Parathyroid adenoma (tissue), 2 donors: ENCODE results near the gene ZRANB3.

Experiments
- H2AFZ ChIP-seq: fragments of 300-600 bp; sonication (generic); one replicate; pipeline ENCODE4 v1.7.0; 2017; ENCODE audit warnings: antibody characterized with exemption, mild to moderate bottlenecking
- H3K27ac ChIP-seq: fragments of 300-600 bp; sonication (generic); one replicate; pipeline ENCODE4 v1.7.0; 2017
- H3K27me3 ChIP-seq: fragments of 300-600 bp; sonication (generic); one replicate; pipeline ENCODE4 v1.7.0; 2017; ENCODE audit warnings: low read length; ENCODE audit not compliant: control insufficient read depth, insufficient read depth
- H3K36me3 ChIP-seq: fragments of 300-600 bp; sonication (generic); one replicate; pipeline ENCODE4 v1.7.0; 2017; ENCODE audit warnings: low read length; ENCODE audit not compliant: control insufficient read depth, insufficient read depth
- H3K4me1 ChIP-seq: fragments of 300-600 bp; sonication (generic); one replicate; pipeline ENCODE4 v1.7.0; 2017; ENCODE audit warnings: control low read depth
- H3K4me2 ChIP-seq: fragments of 300-600 bp; sonication (generic); one replicate; pipeline ENCODE4 v1.7.0; 2017; ENCODE audit warnings: low read length
- H3K4me3 ChIP-seq: fragments of 300-600 bp; sonication (generic); one replicate; pipeline ENCODE4 v1.7.0; 2017; ENCODE audit warnings: low read depth, low read length
- H3K79me2 ChIP-seq: fragments of 300-600 bp; sonication (generic); one replicate; pipeline ENCODE4 v1.7.0; 2017; ENCODE audit warnings: control low read depth
- H3K9ac ChIP-seq: fragments of 300-600 bp; sonication (generic); one replicate; pipeline ENCODE4 v1.7.0; 2017; ENCODE audit warnings: mild to moderate bottlenecking
- H3K9me3 ChIP-seq: fragments of 300-600 bp; sonication (generic); one replicate; pipeline ENCODE4 v1.7.0; 2017; ENCODE audit warnings: low read length; ENCODE audit not compliant: control insufficient read depth
- TF ChIP-seq, protein P1 (sequence below): fragments of 300-600 bp; sonication (generic); IDR thresholded peaks from one replicate; pipeline ENCODE4 v1.7.0; 2017; ENCODE audit warnings: antibody characterized with exemption, mild to moderate bottlenecking
- donor health status: primary hyperparathyroidism.

The ZRANB3 gene

DNA sequence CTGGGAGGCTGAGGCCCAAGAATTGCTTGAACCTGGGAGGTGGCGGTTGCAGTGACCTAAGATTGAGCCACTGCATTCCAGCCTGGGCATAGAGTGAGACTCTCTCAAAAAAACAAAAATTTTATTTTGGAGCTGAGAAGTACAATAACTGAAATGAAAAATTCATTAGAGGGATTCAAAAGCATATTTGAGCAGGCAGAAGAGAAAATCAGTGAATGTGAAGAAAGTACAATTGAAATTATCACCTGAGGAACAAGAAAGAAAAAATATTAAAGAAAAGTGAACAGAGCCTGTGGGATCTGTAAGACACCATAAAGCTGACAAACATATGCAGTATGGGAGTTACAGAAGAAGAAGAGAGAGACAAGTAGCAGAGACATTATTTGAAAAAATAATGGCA is 341.9 kb downstream of the ZRANB3 start:
- Histone ChIP-seq H3K4me1 (no peaks in the 10 kb centered on the region), H3K4me2 (no peak overlapping the region), H3K9ac (no peak overlapping the region), H3K9me3 (no peaks in the 10 kb centered on the region), H3K27ac (no peak overlapping the region), H3K79me2 (no peaks in the 10 kb centered on the region), H2AFZ (no peak overlapping the region), H3K36me3 (no peaks in the 10 kb centered on the region), H3K4me3 (no peak overlapping the region), H3K27me3 (no peaks in the 10 kb centered on the region)
- TF ChIP-seq, protein P1, sequence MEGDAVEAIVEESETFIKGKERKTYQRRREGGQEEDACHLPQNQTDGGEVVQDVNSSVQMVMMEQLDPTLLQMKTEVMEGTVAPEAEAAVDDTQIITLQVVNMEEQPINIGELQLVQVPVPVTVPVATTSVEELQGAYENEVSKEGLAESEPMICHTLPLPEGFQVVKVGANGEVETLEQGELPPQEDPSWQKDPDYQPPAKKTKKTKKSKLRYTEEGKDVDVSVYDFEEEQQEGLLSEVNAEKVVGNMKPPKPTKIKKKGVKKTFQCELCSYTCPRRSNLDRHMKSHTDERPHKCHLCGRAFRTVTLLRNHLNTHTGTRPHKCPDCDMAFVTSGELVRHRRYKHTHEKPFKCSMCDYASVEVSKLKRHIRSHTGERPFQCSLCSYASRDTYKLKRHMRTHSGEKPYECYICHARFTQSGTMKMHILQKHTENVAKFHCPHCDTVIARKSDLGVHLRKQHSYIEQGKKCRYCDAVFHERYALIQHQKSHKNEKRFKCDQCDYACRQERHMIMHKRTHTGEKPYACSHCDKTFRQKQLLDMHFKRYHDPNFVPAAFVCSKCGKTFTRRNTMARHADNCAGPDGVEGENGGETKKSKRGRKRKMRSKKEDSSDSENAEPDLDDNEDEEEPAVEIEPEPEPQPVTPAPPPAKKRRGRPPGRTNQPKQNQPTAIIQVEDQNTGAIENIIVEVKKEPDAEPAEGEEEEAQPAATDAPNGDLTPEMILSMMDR, result no peak

DNA sequence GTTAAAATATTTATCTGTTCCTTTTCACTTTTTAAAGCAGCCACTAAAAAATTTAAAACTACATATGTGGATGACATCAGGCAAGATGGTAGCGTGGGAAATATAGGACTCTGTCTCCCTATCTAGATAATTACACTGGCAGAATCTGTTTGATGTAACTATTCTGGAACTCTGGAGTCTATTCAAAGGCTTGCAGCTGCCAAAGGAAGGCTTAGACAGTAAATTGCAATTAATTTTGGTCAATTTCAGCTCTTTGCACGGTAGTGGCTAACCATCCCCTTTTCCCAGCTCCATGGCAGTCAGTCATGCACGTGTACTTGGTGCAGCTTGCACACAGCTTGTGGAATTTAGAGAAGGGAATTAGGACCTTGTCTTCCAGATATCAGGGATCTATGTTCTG is 343.7 kb downstream of the ZRANB3 start:
- no peak overlapping the region for H3K27ac ChIP-seq
- TF ChIP-seq, protein P1, result no peak
- no peak overlapping the region for H2AFZ ChIP-seq

DNA sequence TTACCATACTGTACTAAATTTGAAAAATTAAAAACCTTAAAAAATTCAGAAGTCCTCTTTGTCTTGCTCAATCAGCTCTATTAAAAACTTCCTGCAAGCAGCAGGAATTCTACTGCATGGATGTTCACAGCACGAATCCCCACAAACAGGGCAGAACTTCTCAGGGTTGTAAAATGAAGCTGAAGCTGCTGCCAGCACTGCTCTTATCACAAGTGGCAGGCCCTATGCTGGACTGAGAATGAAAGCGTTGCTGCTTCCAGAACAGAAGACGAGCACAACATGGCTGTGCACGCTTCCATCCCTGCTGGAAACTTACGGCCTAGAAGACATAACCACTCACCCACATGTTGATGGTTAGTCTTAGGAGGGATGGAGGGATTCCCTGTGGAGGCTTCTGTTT is 345.0 kb downstream of the ZRANB3 start:
- Histone ChIP-seq H3K9ac (no peak overlapping the region), H3K27me3 (no peaks in the 10 kb centered on the region), H3K4me2 (no peak overlapping the region), H3K4me1 (no peaks in the 10 kb centered on the region), H2AFZ (no peak overlapping the region), H3K9me3 (no peaks in the 10 kb centered on the region), H3K36me3 (no peaks in the 10 kb centered on the region), H3K4me3 (no peak overlapping the region), H3K27ac (no peak overlapping the region), H3K79me2 (no peaks in the 10 kb centered on the region)
- TF ChIP-seq, protein P1, result no peak

More for the DNA sequence above, 343.7 kb downstream of the ZRANB3 start:
- no peak overlapping the region for H3K4me3 ChIP-seq
- no peaks in the 10 kb centered on the region for H3K79me2 ChIP-seq
- no peak overlapping the region for H3K9ac ChIP-seq
- no peaks in the 10 kb centered on the region for H3K4me1 ChIP-seq
- H3K36me3 ChIP-seq, result no peaks in the 10 kb centered on the region
- H3K9me3 ChIP-seq, result no peaks in the 10 kb centered on the region
- H3K27me3 ChIP-seq, result no peaks in the 10 kb centered on the region
- H3K4me2 ChIP-seq, result no peak overlapping the region

DNA sequence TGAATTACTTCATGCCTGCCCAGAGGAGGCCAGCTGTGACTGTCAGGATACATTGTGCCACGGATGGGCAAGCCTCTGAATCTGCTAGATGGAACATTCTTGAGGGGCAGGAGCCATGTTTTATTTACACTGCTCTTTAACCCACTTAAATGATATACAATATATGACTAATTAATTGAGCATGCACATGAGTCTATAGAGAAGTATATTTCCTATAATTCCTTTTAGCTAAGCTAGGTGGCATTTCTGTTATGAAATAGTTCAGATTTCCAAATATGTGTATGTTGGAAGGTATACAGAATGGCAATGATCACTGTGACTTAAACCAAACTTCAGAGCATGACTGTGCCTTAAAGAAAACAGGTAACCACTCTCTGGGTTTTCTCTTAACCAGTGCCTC is 347.2 kb downstream of the ZRANB3 start:
- Histone ChIP-seq H3K27me3 (no peaks in the 10 kb centered on the region), H2AFZ (no peak overlapping the region), H3K4me3 (no peak overlapping the region), H3K79me2 (no peaks in the 10 kb centered on the region), H3K4me2 (no peak overlapping the region), H3K36me3 (no peaks in the 10 kb centered on the region), H3K9me3 (no peaks in the 10 kb centered on the region), H3K9ac (no peak overlapping the region), H3K27ac (no peak overlapping the region), H3K4me1 (no peaks in the 10 kb centered on the region)
- TF ChIP-seq, protein P1, result no peak

DNA sequence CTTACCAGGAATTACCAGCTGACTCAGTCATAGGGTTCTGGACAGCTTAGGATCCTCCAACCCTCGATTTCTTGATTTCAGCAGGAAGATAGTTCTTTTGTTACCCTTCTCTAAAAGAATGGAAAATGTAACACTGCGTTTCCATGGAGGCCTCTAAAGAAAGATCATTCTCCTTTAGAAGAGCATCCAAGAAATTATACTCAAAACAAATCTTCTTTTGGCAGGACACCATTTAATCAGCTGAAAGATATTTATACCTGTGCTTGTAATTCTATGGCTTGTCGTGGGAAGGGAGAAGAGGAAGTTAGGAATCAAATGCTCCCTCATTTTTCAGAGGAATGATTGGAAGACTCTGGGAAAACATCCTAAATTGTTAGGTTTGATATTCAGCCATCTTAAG is 348.4 kb downstream of the ZRANB3 start:
- Histone ChIP-seq H3K4me1 (no peaks in the 10 kb centered on the region), H3K9ac (no peak overlapping the region)

More for the DNA sequence above, 348.4 kb downstream of the ZRANB3 start:
- H3K9me3 ChIP-seq, result no peaks in the 10 kb centered on the region
- TF ChIP-seq, protein P1, result no peak
- H3K4me3 ChIP-seq, result no peak overlapping the region
- H3K27me3 ChIP-seq, result no peaks in the 10 kb centered on the region
- no peak overlapping the region for H2AFZ ChIP-seq
- H3K27ac ChIP-seq, result no peak overlapping the region
- no peak overlapping the region for H3K4me2 ChIP-seq
- H3K79me2 ChIP-seq, result no peaks in the 10 kb centered on the region
- H3K36me3 ChIP-seq, result no peaks in the 10 kb centered on the region
